Measurements from ENCODE around the gene ANAPC16. TPM values are rescaled to one million over a fixed set of nuclear protein-coding genes. Genes with fewer than 3 reads are reported as not detected.
"Not testable (repeated sequence)": the region's sequence is repeated elsewhere in the genome, so short reads cannot be mapped to it uniquely, and the experiment has no call there.

ANAPC16 gene
- total and polyA plus RNA-seq, 10 donors, result 70.8 to 239 (median 106) TPM

DNA sequence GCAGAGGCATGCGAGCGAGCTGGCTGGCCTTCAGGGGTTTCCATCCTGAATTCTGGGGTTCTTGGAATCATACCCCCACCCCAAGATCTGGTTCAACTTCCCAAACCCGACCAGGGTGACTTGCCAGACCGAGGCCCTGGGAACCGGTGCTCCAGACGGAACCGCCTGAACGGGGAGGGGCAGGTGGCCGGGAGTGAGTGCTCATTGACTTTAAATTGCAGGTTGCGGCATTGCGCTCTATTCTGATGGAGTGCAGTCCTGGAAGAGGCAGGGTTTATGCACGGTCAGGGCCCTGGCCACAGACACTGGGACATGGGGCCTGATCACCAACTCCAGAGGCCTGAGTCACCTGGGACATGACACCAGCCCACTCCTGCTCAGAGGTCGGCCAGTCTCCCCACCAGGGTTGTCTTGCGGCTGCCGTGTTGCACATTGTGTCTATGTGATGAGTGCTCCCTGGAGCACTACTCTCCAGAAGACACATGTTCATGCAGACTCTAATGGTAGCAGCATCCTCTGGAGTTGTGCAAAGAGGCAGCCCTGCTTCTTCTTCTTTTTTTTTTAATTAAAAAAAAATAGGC lies 52.1 kb downstream of the ANAPC16 start:
- 87 to 97% (median 95%) methylated on average over 11 to 15 of the region's 15 CpGs for WGBS, 5 donors

DNA sequence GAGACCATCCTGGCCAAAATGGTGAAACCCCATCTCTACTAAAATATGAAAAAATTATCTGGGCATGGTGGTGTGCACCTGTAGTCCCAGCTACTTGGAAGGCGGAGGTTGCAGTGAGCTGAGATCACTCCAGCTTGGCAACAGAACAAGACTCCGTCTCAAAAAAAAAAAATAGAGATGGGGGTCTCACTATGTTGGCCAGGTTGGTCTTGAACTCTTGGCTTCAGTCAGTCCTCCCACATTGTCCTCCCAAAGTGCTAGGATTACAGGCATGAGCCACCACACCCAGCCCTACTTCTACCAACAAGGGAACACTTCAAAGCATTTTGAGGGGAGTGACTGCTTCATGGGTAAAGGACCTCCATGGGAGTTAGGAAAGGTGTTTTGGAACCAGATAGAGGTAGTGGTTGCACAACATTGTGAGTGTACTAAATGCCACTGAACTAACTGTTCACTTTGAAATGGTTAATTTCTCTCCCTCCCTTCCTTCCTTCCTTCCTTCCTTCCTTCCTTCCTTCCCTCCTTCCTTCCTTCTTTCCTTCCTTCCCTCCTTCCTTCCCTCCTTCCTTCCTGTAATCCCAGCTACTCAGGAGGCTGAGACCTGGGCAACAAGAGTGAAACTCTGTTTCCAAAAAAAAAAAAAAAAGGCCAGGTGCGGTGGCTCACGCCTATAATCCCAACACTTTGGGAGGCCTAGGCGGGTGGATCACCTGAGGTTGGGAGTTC lies 52.8 kb downstream of the ANAPC16 start:
- intact Hi-C loops (cut with DNase I; ENCODE audit: low total_unique reads); H3K4me3 ChIP-seq: not testable (repeated sequence)
- WGBS, 5 donors, result 86 to 98% (median 96%) methylated on average over 5 of the region's 5 CpGs

More for the DNA sequence above, 52.1 kb downstream of the ANAPC16 start:
- intact Hi-C loops (cut with DNase I; ENCODE audit: low total_unique reads), result no loop called here
- TF ChIP-seq POLR2A (IDR thresholded peaks at IDR 0.05) (no peak), POLR2AphosphoS5 (IDR thresholded peaks at IDR 0.05) (no peak)
- TF ChIP-seq, protein P1, sequence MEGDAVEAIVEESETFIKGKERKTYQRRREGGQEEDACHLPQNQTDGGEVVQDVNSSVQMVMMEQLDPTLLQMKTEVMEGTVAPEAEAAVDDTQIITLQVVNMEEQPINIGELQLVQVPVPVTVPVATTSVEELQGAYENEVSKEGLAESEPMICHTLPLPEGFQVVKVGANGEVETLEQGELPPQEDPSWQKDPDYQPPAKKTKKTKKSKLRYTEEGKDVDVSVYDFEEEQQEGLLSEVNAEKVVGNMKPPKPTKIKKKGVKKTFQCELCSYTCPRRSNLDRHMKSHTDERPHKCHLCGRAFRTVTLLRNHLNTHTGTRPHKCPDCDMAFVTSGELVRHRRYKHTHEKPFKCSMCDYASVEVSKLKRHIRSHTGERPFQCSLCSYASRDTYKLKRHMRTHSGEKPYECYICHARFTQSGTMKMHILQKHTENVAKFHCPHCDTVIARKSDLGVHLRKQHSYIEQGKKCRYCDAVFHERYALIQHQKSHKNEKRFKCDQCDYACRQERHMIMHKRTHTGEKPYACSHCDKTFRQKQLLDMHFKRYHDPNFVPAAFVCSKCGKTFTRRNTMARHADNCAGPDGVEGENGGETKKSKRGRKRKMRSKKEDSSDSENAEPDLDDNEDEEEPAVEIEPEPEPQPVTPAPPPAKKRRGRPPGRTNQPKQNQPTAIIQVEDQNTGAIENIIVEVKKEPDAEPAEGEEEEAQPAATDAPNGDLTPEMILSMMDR (IDR thresholded peaks at IDR 0.05 in 8 of 11, conservative IDR thresholded peaks at IDR 0.05 in 3 of 11), result no peak
- no peaks in the 10 kb centered on the region for H3K27me3 ChIP-seq (replicated peaks in 1 of 7)
- H3K9me3 ChIP-seq, result no peaks in the 10 kb centered on the region
- H3K4me3 ChIP-seq, result no peak overlapping the region
- no peak for DNase-seq
- no peaks in the 10 kb centered on the region for H3K36me3 ChIP-seq
- H3K27ac ChIP-seq, result no peak overlapping the region
- peaks cover 7 to 58% (median 25%) of the 10 kb centered on the region in 6 donors for H3K4me1 ChIP-seq

DNA sequence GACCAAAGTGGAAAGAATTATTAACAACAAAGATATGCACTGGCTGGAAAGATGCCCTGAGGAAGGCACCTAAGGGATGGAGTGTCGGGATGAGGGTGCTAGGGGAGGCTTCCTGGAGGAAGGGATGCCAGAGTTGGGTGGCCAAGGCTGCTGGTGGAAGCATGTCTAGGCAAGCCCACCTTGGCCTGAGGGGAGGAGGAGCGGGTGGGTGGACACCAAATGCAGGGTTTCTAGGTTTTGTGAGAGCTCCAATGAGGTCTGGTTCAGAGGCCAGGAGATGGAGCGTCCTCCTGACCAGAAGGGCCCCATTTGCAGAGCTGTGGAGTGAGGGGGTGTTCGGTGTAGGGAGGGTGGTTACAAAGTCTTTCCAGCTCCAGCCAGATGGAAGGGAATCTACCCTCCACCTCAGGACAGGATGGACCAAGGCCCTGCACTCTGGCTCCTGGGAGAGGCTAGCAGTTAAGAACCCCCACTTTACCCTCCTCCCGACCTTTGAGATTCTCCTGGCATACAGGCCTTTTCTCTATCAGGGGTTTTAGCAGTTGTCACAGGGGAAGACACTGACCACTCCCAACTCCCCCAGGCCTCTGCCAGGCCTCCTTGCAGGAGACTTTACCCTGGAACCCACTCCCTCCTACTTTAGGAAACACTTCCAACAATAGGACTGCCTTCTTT lies 54.9 kb downstream of the ANAPC16 start:
- H3K9me3 ChIP-seq, result no peaks in the 10 kb centered on the region
- DNase-seq, result no peak
- peak overlapping the region in 6 of 8 donors; percentile 7 to 97 (median 49) for H3K27ac ChIP-seq
- intact Hi-C loops (cut with DNase I; ENCODE audit: low total_unique reads), result loop anchor here (10.0 kb wide), 1 partner anchor 56 kb away; the partner anchor contains the start of genes ANAPC16 and ASCC1
- peaks cover 6 to 17% (median 11%) of the 10 kb centered on the region in 6 donors for H3K36me3 ChIP-seq
- no peaks in the 10 kb centered on the region for H3K27me3 ChIP-seq (replicated peaks in 1 of 7)
- WGBS, 5 donors, result 88 to 97% (median 94%) methylated on average over 5 of the region's 5 CpGs
- H3K4me1 ChIP-seq, result peaks cover 9 to 48% (median 23%) of the 10 kb centered on the region in 6 donors
- H3K4me3 ChIP-seq, result no peak overlapping the region
- TF ChIP-seq POLR2A (IDR thresholded peaks at IDR 0.05) (no peak), POLR2AphosphoS5 (IDR thresholded peaks at IDR 0.05) (no peak)
- TF ChIP-seq, protein P1 (IDR thresholded peaks at IDR 0.05 in 8 of 11, conservative IDR thresholded peaks at IDR 0.05 in 3 of 11), result no peak

More for the DNA sequence above, 52.8 kb downstream of the ANAPC16 start:
- H3K36me3 ChIP-seq; H3K27me3 ChIP-seq (replicated peaks in 1 of 7); H3K9me3 ChIP-seq; H3K27ac ChIP-seq; DNase-seq: not testable (repeated sequence)
- H3K4me1 ChIP-seq, result peaks cover 7 to 53% (median 20%) of the 10 kb centered on the region in 6 donors

DNA sequence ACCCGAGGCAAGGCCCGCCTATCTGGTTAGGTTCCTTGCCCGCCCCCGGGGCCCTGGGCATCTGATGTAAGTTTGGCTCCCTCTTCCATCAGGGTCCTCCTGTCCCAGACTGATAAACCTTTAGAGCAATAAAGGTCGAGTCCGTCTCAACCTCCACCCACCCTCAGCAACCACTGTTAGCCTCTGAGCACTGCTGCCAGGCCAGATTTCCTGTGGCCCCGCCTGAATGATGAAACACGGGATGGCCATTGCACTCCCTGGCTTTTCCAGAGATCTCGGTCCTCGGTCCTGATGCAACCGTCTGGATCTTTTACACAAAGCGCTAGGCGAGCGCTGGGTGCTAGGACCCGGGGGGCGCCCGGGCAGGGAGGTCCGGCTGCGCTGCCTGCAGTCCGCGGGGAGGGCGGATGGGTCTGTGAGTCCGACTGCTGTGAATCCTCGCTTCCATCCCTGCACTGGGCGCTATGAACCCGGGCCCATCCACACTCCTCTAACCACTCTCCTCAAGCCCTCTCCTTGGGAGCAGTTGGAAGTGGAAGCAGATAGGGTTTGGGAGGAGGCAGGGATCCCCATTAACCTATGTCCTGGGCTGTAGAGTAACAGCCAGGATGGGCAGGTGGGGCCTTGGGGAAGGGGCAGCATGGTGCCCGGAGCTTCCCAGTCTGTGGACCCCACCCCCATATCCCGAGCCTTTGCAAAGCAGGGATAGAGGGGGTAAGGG lies 57.0 kb downstream of the ANAPC16 start:
- 3 to 6% (median 6%) methylated on average over 27 to 28 of the region's 28 CpGs for WGBS, 5 donors
- H3K27ac ChIP-seq, result peak overlapping the region; percentile 89 to 99 (median 97)
- intact Hi-C loops (cut with DNase I; ENCODE audit: low total_unique reads), result loop anchor here (10.0 kb wide), 1 partner anchor 58 kb away; the partner anchor contains the start of genes ANAPC16 and ASCC1

More for the DNA sequence above, 57.0 kb downstream of the ANAPC16 start:
- TF ChIP-seq POLR2A (IDR thresholded peaks at IDR 0.05) (peak in 2 of 3 donors; percentile 30 to 33), POLR2AphosphoS5 (IDR thresholded peaks at IDR 0.05) (peak; percentile 51 to 81 (median 78))
- TF ChIP-seq, protein P1 (IDR thresholded peaks at IDR 0.05 in 8 of 11, conservative IDR thresholded peaks at IDR 0.05 in 3 of 11), result no peak
- peak; percentile 96 for DNase-seq
- Histone ChIP-seq H3K9me3 (no peaks in the 10 kb centered on the region), H3K4me1 (peaks cover 22 to 66% (median 42%) of the 10 kb centered on the region in 6 donors), H3K4me3 (peak overlapping the region; percentile 82 to 98 (median 93)), H3K36me3 (peaks cover 6 to 29% (median 18%) of the 10 kb centered on the region in 6 donors), H3K27me3 (replicated peaks in 1 of 7) (no peaks in the 10 kb centered on the region)
